WTC11 (cell line): ENCODE data around the gene LORICRIN.

Experiments used
- AFF4 ChIP-seq: sonication (generic); formaldehyde crosslinking; IDR thresholded peaks from 2 replicates; pipeline ENCODE4 v1.8.1; 2023; ENCODE audit warnings: mild to moderate bottlenecking, missing genetic modification reagents, borderline replicate concordance
- ATF3 ChIP-seq: sonication (generic); formaldehyde crosslinking; conservative IDR thresholded peaks from 2 replicates; pipeline ENCODE4 v1.8.1; 2022; ENCODE audit warnings: mild to moderate bottlenecking, missing genetic modification reagents
- ATF6 ChIP-seq: sonication (generic); formaldehyde crosslinking; IDR thresholded peaks from 2 replicates; pipeline ENCODE4 v1.8.1; 2023; ENCODE audit warnings: mild to moderate bottlenecking, missing genetic modification reagents
- CREB1 ChIP-seq: sonication (generic); formaldehyde crosslinking; IDR thresholded peaks from 2 replicates; pipeline ENCODE4 v1.8.0; 2023; ENCODE audit warnings: mild to moderate bottlenecking, missing genetic modification reagents
- CTCF ChIP-seq: fragments of 200-600 bp; IDR thresholded peaks from 2 replicates; pipeline ENCODE4 v1.8.0; 2022; ENCODE audit warnings: antibody characterized with exemption
- E2F5 ChIP-seq: sonication (generic); formaldehyde crosslinking; IDR thresholded peaks from 2 replicates; pipeline ENCODE4 v1.8.1; 2022; ENCODE audit warnings: mild to moderate bottlenecking, moderate library complexity, missing genetic modification reagents
- ESRRA ChIP-seq: sonication (generic); formaldehyde crosslinking; IDR thresholded peaks from 2 replicates; pipeline ENCODE4 v1.8.1; 2022; ENCODE audit warnings: mild to moderate bottlenecking, missing genetic modification reagents, borderline replicate concordance
- SP1 ChIP-seq: sonication (generic); formaldehyde crosslinking; conservative IDR thresholded peaks from 2 replicates; pipeline ENCODE4 v1.8.1; 2022; ENCODE audit warnings: missing genetic modification reagents

GRCh38 chr1:153260585-153261280 is 1.2 kb downstream of the LORICRIN start:
- no peak for TF ChIP-seq AFF4 (CRISPR knock-in tag)
- no peak for TF ChIP-seq CTCF
- TF ChIP-seq ESRRA (CRISPR knock-in tag), result no peak
- TF ChIP-seq SP1, result no peak
- no peak for TF ChIP-seq E2F5
- no peak for TF ChIP-seq ATF3 (CRISPR knock-in tag)
- TF ChIP-seq CREB1, result no peak
- no peak for TF ChIP-seq ATF6 (CRISPR knock-in tag)
